HG02588 (cell line): ENCODE data around the gene IRS2.

Experiments
- ATAC-seq: cut with Tn5 transposase; IDR thresholded peaks from one replicate; pipeline ENCODE4 v1.9.1; 2021; ENCODE audit warnings: mild to moderate bottlenecking, moderate library complexity; ENCODE audit not compliant: unreplicated experiment

IRS2 gene

GRCh38 chr13:109712124-109712722 is 74.2 kb downstream of the IRS2 start:
- no peak for ATAC-seq

- no peak for ATAC-seq
These were observed 78.4 kb downstream of the IRS2 start for GRCh38 chr13:109707742-109708617.

- no peak for ATAC-seq
These were observed 79.2 kb downstream of the IRS2 start for GRCh38 chr13:109707044-109707741.

GRCh38 chr13:109706015-109706715 is 80.2 kb downstream of the IRS2 start:
- no peak for ATAC-seq

GRCh38 chr13:109704771-109705635 is 81.4 kb downstream of the IRS2 start:
- ATAC-seq = no peak

- ATAC-seq = no peak
These were observed 83.1 kb downstream of the IRS2 start for GRCh38 chr13:109703250-109703649.
